Stimulated activated CD8-positive, alpha-beta memory T cell treated with anti-CD3 and anti-CD28 coated beads, Interleukin-15, amount 100 ng/mL, for 48 hours (primary cell): Measurements from ENCODE around the gene AKT3.

Experiments used
- DNase-seq, 2 donors: peaks; one replicate each; pipeline ENCODE4 v3.0.0-alpha.2; 2020; ENCODE audit warnings: low read depth in 2 of 2

The AKT3 gene

DNA sequence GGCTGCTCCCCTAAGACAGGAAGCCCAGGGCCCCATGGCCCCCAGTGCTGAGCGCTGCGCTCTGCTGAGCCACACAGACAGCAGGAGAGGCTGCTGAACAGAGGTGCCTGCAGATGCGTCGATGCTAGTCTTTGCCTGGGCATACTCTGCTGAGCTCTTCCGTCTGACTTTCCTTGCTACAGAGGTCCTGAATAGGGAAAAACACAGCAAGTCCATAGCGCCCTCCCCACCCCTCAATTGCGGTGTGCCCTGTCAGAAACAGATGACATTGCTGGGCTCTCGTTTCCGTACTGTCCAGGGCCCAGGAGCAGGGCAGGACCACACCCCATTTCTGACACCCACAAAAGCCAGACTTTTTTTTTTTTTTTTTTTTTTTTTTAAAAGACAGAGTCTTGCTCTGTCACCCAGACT, 341.7 kb downstream of the AKT3 start:
- no peak for DNase-seq

DNA sequence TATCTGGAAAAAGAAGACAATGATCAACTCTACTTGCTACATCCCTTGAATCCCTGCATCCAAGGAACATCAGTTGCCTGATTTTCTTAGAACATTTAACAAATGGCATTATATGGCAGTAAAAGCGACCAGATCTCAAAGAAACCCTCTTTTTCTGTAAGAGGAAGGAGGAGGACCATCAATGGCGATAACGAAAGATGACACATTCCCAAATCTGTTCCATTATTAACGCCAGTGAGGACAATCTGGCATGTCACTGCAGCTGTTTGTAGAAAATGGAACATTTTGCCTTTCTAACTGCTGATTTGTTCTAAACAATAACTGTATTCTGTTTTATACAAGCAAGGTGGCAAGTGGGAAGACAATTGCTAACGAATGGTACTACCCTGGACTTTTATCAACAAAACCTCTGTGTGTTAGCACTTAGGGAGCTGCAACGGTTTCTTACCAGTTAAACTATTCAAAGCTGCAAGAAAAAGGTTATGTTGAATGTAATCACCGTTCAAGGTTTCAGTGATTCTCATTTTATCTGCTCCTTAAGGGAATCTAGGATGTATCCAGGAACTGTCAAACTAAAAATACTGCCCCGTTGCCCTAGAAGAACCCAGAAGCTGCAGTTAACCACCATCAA, 342.3 kb downstream of the AKT3 start:
- no peak for DNase-seq

DNA sequence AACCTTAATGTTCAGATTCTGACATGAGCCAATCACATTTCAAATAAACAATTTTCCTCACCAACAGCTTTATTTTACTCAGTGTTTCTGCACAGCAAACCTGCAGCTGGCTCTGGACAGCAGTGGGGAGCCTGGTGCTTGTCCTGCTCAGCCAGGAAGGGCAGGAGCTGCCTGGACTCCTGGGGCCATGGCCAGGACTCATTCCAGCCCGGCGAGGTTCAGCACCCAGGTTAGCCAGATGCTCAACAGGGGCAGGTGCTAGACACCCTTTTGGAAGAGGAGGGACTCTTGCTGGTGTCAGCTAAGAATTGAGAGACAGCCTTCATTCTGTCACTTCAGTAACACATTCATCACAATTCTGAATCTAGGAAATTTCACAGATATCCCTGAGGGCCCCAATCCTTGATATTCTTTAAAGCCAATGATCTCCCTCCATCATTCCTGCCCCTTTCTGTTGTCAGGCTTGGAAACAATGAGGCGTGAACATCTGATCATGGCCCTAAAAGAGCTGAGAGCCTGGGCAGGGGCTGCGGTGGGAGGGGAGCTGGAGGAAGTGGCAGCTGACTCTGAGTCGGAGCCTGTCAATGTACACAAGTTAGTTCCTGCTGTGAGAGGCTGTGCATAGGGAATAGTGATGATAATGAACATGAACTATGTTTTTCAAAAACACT, 342.9 kb downstream of the AKT3 start:
- DNase-seq: no peak

DNA sequence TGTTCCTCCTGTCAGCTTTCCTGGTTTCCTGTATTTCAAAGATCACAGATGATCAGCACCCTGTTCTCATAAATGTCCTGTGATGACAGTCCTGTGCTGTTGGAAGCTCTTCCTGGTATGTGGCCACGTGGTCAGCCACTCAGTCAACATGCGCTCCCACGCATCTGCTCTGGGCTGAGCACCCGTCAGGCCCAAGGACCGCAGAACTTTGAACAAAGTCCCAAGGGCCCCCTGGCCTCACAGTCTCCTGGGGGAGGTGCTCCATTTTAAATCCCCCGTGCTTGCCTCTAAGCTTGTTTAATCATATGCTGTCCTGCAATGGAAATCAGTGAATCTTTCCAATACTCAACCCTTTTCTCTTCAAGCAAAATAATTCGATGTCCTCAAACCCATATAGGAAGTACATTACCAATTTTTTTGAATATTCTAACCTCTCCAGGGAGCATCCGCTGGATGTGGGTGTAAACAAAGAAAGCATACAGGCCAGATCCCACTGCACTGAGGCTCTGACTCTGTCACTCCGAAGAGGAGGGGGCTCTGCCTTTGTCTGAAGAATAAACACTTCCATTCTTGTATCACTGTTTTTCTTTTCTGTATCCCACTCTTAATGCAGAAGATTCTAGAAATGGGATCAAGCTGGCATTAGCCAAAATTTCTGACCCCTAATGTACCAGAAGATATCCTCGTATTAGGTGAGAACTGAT, 343.9 kb downstream of the AKT3 start:
- no peak for DNase-seq

DNA sequence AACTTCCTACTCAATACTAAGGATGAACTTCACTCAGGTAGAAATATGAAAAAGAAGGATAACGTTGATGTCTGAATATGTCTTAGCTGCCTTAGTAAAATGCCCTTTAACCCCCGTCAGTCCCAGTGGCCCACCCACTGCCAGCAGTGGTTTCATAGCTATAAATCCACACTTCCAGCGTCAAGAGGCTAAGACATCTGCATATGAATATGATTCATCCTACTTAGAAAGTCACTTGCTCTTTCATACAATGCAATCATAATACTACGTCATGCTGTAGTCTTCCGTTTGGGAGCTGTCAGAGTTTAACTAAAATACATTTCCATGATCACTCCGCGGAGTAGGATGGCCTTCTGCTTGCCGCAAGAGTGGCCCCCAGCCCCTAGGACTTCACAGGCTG, 346.9 kb downstream of the AKT3 start:
- no peak for DNase-seq

DNA sequence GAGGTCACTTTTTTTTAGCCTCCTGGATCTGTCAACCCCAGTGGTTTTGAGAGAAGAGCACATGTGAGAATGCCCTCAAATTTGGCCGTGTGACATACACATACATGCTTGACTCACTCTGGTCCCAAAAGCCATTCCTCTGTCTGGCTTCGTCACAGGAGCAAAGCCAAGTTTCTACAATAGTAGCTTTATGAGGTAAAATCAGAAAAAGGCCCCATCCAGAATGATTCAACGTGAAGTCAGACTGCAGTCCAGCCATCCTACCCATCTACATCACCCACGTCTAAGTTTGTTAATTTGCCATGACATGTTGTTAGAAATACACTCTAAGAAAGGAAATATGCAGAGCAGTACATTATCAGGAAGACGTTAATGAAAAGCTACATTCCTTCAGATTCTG, 349.0 kb downstream of the AKT3 start:
- DNase-seq: no peak

DNA sequence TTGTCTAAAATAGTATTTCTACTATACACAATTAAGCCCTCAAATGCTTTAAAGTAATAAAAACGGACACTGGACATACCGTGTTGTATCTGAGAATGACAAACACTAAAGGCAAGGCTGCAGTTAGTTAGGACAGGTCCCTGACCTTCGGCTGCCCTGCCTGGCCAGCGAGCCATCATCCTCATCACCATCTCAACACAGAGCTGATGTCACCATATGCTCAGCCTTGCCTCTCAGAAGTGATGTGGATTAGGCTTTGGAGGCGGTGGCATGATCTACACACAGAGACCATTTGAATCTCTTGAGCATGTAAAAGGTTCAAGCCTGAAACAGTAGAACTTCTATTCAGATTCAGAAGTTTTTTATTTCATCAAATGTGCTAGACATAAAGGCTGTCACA, 349.5 kb downstream of the AKT3 start:
- DNase-seq: no peak

DNA sequence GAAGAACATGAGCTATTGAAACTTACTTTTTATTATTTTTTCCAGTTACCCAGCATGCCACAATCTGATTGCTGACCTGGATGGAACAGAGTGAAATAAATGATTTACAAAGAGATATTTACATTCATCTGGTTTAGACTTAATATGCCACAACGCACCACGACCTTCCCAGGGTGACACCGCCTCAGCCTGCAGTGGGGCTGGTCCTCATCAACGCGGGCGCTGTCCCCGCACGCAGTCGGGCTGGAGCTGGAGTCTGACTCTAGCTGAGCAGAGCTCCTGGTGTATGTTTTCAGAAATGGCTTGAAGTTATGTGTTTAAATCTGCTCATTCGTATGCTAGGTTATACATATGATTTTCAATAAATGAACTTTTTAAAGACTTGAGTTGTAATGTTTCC, 350.3 kb downstream of the AKT3 start:
- no peak for DNase-seq

DNA sequence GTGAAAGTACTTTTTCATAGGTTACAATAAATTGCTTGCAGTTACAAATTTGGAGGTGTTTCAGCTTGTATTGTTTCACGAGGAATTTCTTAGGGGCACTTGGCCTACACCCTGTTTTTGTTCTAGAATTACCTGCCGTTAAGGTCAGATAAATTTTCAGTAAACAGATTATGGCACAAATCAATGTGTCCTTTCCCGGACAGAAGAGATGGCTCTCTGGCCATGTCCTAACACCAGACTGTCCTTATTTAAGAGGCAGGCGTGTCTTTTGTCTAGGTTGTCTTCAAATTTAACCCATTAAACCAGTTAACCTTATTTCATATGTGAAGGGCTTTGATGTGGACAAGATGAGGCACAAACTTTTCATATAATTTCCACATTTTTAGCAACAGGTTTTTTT, 350.8 kb downstream of the AKT3 start:
- DNase-seq: no peak

DNA sequence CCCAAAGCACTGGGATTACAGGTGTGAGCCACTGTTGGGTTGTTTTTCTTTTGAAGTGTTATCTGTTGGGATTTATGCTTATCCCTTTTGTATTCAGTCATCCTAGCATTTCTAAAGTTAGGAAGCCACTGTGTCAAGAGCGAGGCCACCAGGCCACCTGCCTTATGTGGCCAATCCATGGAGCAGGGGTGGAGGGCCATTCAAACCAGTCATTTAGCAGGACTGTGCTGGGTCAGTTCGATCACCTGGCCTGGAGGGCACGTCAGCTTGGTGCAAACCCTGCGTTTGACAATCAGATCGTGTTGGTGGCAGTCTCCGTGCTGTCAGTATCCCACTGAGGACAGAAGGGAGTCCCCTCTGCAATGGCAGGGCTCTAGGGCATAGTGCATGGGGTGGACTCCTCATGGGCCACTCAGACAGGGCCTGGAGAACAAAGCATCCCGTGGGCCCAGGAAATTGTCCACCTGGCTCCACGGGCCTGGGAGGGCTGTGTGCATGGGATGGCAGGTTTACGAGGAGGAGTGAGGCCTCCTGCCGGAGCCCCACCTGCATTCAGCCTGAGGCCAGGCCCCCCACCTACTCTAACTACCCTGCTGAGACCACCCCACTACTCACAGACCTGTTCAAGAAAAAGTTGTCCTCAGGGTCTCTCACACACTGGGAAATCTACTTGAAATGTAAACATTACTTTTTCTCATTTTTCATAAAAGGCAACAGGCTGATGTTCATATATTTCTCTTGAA, 351.9 kb downstream of the AKT3 start:
- DNase-seq: no peak

DNA sequence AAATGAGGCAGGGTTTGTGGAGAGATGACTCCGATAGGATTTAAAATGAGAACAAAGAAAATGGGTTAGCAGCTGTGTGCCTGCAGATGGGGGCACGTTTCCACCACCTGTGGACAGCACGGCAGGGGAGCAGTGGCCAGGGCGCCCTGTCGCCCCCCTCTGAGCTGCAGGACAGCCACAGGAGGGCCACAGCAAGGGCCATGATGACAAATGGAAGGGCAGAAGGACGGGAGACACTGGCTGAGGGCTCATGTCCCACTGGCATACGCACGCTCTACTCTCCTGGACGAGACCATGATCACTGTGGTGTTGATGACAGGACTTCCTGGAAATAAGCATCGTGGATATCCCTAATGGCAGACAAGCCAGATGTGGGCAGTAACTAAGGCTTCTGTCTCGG, 353.2 kb downstream of the AKT3 start:
- no peak for DNase-seq

DNA sequence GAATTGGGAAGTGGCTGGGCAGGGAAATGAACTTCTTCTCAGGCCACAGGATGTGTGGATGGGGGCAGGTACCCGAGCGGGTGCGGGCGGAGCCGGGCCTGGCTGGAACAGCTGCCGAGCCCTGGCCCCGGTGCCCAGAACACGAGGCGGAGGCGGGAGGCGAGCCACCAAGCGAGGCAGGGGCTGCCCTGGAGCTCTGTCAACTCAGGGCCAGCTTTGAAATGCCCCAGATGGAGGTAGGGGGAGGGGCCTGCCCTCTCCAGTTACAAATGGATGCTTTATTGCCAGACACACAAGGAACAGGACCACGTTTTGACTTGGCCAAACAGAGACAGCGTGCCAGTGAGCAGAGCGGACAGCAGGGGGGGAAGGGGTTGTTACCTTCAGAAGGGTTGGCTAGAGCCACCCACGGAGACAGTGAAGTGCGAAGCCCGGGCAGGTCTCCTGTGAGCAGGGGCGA, 353.8 kb downstream of the AKT3 start:
- no peak for DNase-seq

DNA sequence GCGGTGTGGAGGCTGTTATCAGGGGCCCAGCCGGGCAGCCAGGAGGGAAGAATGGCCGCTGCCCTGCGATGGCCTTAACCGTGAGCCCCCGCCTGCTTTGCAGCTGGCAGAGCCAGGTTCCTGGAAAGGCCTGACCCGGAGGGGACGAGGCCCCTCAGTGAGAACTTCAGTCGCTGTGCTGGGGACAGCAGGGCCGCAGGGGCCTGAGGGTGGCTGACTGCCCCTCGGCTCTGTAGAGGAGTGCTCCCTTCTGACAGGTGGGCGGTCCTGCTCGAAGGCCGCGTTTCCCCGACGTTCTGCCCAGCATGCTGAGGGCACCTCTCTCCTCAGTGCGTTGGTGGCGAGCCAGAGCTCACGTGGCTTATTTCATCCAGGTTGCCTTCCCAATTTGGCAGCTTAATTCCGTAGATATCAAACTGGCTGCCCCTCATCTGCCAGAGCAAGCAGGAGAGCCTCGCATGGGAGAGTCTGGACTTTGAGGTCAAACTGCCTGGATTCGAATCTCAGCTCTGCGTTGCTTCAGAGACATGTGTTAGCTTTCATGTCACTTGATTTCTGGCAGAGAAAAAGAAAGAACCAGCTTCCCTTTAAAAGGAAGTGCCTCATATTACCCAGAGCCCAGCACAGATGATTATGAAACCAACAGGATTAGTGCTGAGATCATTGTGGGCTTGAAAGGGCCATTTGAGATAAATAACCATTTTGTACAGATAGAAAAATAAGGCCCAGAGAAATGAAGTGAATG, 354.4 kb downstream of the AKT3 start:
- DNase-seq: no peak

DNA sequence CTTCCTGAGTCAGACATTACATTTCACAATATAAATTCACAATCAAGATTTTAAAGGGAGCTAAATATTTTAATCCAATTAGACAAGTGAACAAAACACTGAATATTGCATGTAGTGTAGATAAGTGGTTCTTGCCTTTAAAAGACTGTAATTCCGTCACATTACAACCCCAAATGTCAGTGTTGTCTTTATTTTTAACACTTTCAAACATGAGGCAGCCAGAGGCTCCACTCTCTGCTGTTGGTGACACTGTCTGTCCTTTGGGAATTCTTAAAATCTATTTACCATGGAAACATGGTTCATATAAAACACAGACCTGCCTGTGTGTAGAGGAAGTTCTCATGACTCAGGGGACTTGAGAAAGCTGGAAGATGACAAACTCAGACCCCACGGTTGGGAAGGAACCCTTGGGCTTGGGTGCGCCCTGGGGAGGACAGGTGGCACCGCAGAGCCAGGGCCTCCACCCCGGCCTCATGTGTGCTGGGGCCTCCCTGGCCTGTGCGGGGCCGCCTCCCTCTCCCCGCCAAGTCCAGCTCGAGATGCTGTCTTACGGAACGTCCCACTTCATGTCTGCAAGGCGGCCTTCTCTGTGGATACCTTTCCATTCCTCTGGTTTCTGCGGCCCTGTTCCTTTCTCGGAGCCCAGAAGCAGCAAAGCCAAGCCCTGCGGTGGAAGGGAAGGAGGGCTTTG, 355.2 kb downstream of the AKT3 start:
- no peak for DNase-seq

DNA sequence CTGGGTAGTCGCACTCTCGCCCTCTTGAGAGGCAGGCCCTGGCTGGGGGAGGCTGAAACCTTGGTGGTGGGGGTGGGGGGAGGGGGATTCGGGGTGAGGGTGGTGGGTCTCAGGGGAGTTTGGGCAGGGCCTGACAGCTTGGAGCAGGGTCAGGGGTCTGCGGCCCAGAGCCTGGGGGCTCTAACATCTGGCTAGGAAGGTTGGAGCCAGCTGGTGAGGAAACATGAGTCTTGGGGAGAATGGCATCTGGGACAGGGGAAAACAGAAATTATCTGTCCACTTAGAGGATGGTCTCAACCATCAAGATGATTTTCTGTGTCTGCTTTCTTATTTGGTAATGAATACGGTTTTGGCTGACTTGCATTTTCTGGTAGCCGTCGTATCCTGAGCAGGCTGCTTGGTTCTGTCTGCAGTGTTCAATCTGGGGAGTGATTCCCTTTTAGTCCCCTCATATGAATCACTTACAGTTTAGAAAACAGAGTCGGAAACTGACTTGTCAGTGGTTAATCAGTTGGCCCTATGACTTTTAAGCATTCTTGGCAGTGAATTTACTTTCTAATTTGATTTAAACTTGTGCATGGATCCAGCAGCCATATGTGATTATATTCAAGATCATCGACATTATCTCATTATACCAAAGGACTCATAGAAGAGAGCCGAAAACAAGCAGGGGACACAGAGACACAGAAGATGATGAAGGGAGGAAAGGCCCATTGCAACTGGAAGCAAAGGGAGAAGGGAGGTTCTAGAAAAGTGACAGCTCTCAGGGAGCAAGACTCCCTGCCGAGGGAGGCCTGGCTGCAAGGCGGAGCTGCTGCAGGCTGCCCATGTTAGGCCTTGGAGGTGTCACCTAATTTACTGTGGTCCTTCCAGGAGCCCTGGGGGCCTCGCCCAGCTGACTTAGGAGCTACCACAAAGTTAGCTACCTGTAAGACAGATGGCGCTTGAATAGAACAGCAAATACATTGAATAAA, 356.6 kb downstream of the AKT3 start:
- no peak for DNase-seq

DNA sequence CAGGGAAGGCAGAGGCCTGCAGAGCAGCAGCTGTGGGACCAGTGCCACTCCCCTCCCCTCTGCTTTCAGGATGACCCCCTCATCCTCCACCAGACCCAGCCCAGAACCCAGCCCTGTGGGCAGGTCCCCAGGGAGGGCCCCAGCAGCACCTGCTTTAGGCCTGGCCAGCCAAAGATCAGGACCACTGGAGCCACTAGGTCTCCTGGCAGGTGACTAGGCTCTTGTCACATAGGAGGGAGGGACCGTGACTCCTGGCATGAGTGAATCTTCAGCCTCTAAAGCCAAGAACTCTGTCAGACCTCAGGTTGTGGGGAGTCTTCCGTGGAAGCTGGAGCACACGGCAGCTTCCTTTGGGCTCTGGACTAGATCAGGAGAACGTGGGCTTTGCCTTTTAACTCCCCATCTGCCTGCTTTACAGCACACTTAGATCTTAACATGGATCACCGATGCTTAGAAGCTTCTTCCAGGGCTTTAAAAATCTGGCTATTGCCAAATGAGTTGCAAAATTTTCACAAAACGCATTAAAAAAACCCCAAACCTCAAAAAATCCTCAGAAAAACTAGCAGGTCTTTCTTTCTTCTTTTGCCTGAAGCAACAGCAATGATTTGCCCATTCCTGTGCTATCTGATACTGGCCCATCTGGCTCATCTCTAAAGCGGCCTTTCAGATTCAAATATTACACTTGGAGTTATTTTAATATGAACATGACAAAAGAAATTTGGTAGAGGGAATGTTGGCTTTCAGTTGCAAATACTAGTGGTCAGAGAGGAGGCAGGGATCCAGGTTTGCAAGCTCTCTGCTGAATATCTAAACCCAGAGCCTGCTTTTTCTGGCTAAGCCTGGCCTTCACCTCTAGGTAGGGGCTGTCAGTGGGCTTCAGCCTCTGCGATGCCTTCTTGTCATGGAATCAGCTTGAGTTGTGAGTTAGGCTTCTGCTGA, 359.0 kb downstream of the AKT3 start:
- DNase-seq: no peak

DNA sequence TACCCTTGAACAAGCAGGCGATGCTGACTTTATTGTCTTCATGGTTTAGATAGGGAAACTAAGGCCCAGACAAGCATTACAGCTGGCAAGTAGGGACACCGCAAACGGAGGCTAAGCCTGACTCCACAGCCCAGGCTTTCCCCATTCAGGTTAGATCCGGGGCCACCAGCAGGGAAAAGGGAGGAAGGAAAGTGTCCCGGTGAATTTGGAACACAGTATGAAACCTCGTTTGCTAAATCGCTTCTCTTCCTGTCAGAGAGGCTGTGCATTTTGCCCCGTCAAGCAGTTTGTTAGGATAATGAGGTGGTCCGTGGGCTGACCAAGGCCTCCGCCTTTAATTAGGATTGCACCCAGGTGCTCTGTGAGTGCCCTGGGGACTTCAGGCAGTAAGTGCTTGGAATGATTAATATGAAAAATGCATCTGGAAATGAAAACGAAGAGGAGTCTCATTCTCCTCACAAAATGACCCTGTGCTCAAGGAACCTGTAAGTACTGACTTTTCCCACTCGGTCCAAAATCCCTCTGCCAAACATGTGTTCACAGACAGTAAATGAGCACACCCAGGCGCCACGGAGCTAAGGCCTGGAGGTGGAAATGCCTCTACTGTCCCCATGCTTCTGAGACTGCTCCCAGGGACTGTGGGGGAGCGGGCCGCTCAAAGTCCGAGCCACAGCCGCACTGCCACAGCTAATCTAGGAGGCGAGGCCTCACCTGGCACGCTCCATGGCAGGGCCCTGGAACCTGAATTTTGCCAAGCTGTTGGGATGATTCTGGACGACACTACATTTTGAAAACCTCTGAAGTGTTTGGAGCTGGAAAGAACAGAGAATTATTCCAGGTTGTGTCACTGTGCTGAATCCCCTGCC, 360.1 kb downstream of the AKT3 start:
- no peak for DNase-seq

DNA sequence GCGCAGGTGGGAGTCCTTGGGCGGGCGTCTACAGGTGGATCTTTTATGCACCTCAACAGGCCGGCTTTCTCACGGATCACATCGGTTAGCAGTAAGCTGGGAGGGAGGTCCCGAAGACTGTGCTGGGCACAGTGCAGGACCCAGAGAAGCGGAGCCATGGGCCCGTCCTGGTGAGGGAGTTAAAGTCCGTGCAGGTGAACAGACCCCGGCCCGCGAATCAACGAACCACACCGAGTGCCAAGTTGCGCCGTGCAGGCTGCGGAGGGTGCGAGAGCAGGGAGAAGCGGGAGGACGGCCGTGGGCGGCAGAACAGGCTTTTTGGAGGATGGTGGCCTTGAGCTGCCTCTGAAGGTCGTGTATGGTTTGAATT, 360.9 kb downstream of the AKT3 start:
- no peak for DNase-seq
